ENCODE results near the gene SLC6A9. TPM values are rescaled to one million over a fixed set of nuclear protein-coding genes. Genes with fewer than 3 reads are reported as not detected.

SLC6A9 gene
- total and polyA plus RNA-seq, 2 experiments from 2014 or later, result 13.5 to 25.3 TPM

- no peak for TF ChIP-seq EZH2 (IDR thresholded peaks at IDR 0.05; ENCODE audit: borderline replicate concordance)
- no peak for TF ChIP-seq CTCF (IDR thresholded peaks at IDR 0.05; ENCODE audit: poor library complexity)
- TF ChIP-seq EZH2phosphoT487 (IDR thresholded peaks at IDR 0.05; ENCODE audit: low read depth, severe bottlenecking, unreplicated experiment), result no peak
- 67% methylated on average over 3 of the region's 3 CpGs for WGBS (ENCODE audit: low lambda C conversion rate, missing lambda C conversion rate)
These were observed 16.1 kb downstream of the SLC6A9 start for GRCh38 chr1:44015206-44015605.

GRCh38 chr1:44014365-44015104 lies 16.7 kb downstream of the SLC6A9 start:
- Histone ChIP-seq H3K4me2 (no peak overlapping the region), H3K79me2 (no peaks in the 10 kb centered on the region), H3K4me1 (ENCODE audit: insufficient read depth) (no peaks in the 10 kb centered on the region), H3K9me2 (replicated peaks; ENCODE audit: insufficient read depth) (no peaks in the 10 kb centered on the region), H2AFZ (no peak overlapping the region), H3K27ac (no peak overlapping the region), H3K4me3 (no peak overlapping the region), H3K27me3 (no peaks in the 10 kb centered on the region), H3K9me3 (ENCODE audit: low read depth) (no peaks in the 10 kb centered on the region), H3K36me3 (replicated peaks; ENCODE audit: insufficient read depth, low read depth) (no peaks in the 10 kb centered on the region), H4K20me1 (ENCODE audit: insufficient read depth, poor library complexity, severe bottlenecking) (no peaks in the 10 kb centered on the region)
- TF ChIP-seq EZH2phosphoT487 (IDR thresholded peaks at IDR 0.05; ENCODE audit: low read depth, severe bottlenecking, unreplicated experiment) (no peak), EZH2 (IDR thresholded peaks at IDR 0.05; ENCODE audit: borderline replicate concordance) (no peak), CTCF (IDR thresholded peaks at IDR 0.05; ENCODE audit: poor library complexity) (no peak)
- DNase-seq (ENCODE audit: low spot score), result no peak
- WGBS (ENCODE audit: low lambda C conversion rate, missing lambda C conversion rate), result 83% methylated on average over 8 of the region's 8 CpGs

More at GRCh38 chr1:44015206-44015605, 16.1 kb downstream of the SLC6A9 start:
- no peak overlapping the region for H3K4me3 ChIP-seq
- no peak overlapping the region for H2AFZ ChIP-seq
- H3K9me2 ChIP-seq (replicated peaks; ENCODE audit: insufficient read depth), result no peaks in the 10 kb centered on the region
- no peak for DNase-seq (ENCODE audit: low spot score)
- no peaks in the 10 kb centered on the region for H3K9me3 ChIP-seq (ENCODE audit: low read depth)
- no peaks in the 10 kb centered on the region for H3K79me2 ChIP-seq
- H3K36me3 ChIP-seq (replicated peaks; ENCODE audit: insufficient read depth, low read depth), result no peaks in the 10 kb centered on the region
- no peaks in the 10 kb centered on the region for H3K4me1 ChIP-seq (ENCODE audit: insufficient read depth)
- no peak overlapping the region for H3K27ac ChIP-seq
- H4K20me1 ChIP-seq (ENCODE audit: insufficient read depth, poor library complexity, severe bottlenecking), result no peaks in the 10 kb centered on the region
- no peaks in the 10 kb centered on the region for H3K27me3 ChIP-seq
- H3K4me2 ChIP-seq, result no peak overlapping the region

- H3K9me3 ChIP-seq (ENCODE audit: low read depth), result no peaks in the 10 kb centered on the region
- DNase-seq (ENCODE audit: low spot score), result no peak
- H2AFZ ChIP-seq, result no peak overlapping the region
- no peaks in the 10 kb centered on the region for H3K36me3 ChIP-seq (replicated peaks; ENCODE audit: insufficient read depth, low read depth)
- no peak overlapping the region for H3K4me3 ChIP-seq
- H3K4me2 ChIP-seq, result no peak overlapping the region
- no peaks in the 10 kb centered on the region for H3K27me3 ChIP-seq
- no peaks in the 10 kb centered on the region for H3K9me2 ChIP-seq (replicated peaks; ENCODE audit: insufficient read depth)
- 83% methylated on average over 5 of the region's 5 CpGs for WGBS (ENCODE audit: low lambda C conversion rate, missing lambda C conversion rate)
- no peaks in the 10 kb centered on the region for H4K20me1 ChIP-seq (ENCODE audit: insufficient read depth, poor library complexity, severe bottlenecking)
- H3K79me2 ChIP-seq, result no peaks in the 10 kb centered on the region
- no peaks in the 10 kb centered on the region for H3K4me1 ChIP-seq (ENCODE audit: insufficient read depth)
- H3K27ac ChIP-seq, result no peak overlapping the region
- no peak for TF ChIP-seq CTCF (IDR thresholded peaks at IDR 0.05; ENCODE audit: poor library complexity)
These were observed 17.3 kb downstream of the SLC6A9 start for GRCh38 chr1:44013949-44014348.

Measured in hepatocyte (in vitro differentiated cells).